Neural cell (in vitro differentiated cells): ENCODE results near the gene PDE8A.

ENCODE experiments used
- EP300 ChIP-seq: fragments of 450-650 bp; conservative IDR thresholded peaks from 2 replicates; pipeline ENCODE4 v1.6.1; 2014; ENCODE audit warnings: antibody characterized with exemption, mild to moderate bottlenecking, moderate library complexity; ENCODE audit not compliant: poor library complexity, severe bottlenecking
- EZH2 ChIP-seq: fragments of 200-600, 300-800 bp; shearing (Covaris generic), sonication (generic); IDR thresholded peaks from 2 replicates; pipeline ENCODE4 v1.6.1; 2014; ENCODE audit warnings: antibody characterized with exemption, low read length, borderline replicate concordance, mild to moderate bottlenecking; ENCODE audit not compliant: insufficient read depth, poor library complexity, severe bottlenecking
- MXI1 ChIP-seq: fragments of 450-650 bp; conservative IDR thresholded peaks from 2 replicates; pipeline ENCODE4 v1.6.1; 2014; ENCODE audit warnings: antibody characterized with exemption, mild to moderate bottlenecking; ENCODE audit not compliant: poor library complexity, severe bottlenecking
- POLR2AphosphoS5 ChIP-seq: IDR thresholded peaks from 2 replicates; pipeline ENCODE4 v1.6.1; 2012
- RAD21 ChIP-seq: fragments of 450-650 bp; conservative IDR thresholded peaks from 2 replicates; pipeline ENCODE4 v1.6.1; 2014; ENCODE audit warnings: antibody characterized with exemption, mild to moderate bottlenecking, moderate library complexity
- SMC3 ChIP-seq: fragments of 450-650 bp; conservative IDR thresholded peaks from 2 replicates; pipeline ENCODE4 v1.6.1; 2014; ENCODE audit warnings: antibody characterized with exemption, mild to moderate bottlenecking, moderate library complexity; ENCODE audit not compliant: poor library complexity
- TAF1 ChIP-seq: IDR thresholded peaks from 2 replicates; pipeline ENCODE4 v1.6.1; 2012; ENCODE audit warnings: low read depth
- TF ChIP-seq, protein P1 (sequence below): fragments of 450-650 bp; IDR thresholded peaks from 2 replicates; pipeline ENCODE4 v1.5.1; 2014; ENCODE audit warnings: antibody characterized with exemption, mild to moderate bottlenecking, moderate library complexity; ENCODE audit not compliant: poor library complexity, severe bottlenecking
- TF ChIP-seq, protein P2 (sequence below): IDR thresholded peaks from 2 replicates; pipeline ENCODE4 v1.6.1; 2012; ENCODE audit warnings: borderline replicate concordance

DNA sequence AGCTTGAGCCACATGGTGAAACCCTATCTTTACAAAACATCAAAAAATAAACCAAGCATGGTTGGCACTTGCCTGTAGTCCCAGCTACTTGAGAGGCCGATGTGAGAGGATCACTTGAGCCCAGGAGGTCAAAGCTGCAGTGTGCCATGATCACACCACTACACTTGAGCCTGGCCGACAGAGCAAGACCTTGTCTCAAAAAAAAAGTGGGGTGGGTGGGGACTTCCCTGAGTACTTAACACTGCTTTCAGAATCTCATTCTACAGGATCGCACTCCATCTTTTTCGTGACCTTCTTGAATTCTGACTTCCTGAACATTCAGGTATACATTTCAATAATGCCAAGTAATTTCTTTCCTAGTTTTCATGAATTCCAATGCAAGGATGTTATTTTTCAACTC lies 91.3 kb downstream of the PDE8A start:
- TF ChIP-seq, protein P1, sequence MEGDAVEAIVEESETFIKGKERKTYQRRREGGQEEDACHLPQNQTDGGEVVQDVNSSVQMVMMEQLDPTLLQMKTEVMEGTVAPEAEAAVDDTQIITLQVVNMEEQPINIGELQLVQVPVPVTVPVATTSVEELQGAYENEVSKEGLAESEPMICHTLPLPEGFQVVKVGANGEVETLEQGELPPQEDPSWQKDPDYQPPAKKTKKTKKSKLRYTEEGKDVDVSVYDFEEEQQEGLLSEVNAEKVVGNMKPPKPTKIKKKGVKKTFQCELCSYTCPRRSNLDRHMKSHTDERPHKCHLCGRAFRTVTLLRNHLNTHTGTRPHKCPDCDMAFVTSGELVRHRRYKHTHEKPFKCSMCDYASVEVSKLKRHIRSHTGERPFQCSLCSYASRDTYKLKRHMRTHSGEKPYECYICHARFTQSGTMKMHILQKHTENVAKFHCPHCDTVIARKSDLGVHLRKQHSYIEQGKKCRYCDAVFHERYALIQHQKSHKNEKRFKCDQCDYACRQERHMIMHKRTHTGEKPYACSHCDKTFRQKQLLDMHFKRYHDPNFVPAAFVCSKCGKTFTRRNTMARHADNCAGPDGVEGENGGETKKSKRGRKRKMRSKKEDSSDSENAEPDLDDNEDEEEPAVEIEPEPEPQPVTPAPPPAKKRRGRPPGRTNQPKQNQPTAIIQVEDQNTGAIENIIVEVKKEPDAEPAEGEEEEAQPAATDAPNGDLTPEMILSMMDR = no peak
- TF ChIP-seq POLR2AphosphoS5 (no peak), MXI1 (no peak), EZH2 (no peak), RAD21 (no peak), EP300 (no peak), SMC3 (no peak), TAF1 (no peak)
- TF ChIP-seq, protein P2, sequence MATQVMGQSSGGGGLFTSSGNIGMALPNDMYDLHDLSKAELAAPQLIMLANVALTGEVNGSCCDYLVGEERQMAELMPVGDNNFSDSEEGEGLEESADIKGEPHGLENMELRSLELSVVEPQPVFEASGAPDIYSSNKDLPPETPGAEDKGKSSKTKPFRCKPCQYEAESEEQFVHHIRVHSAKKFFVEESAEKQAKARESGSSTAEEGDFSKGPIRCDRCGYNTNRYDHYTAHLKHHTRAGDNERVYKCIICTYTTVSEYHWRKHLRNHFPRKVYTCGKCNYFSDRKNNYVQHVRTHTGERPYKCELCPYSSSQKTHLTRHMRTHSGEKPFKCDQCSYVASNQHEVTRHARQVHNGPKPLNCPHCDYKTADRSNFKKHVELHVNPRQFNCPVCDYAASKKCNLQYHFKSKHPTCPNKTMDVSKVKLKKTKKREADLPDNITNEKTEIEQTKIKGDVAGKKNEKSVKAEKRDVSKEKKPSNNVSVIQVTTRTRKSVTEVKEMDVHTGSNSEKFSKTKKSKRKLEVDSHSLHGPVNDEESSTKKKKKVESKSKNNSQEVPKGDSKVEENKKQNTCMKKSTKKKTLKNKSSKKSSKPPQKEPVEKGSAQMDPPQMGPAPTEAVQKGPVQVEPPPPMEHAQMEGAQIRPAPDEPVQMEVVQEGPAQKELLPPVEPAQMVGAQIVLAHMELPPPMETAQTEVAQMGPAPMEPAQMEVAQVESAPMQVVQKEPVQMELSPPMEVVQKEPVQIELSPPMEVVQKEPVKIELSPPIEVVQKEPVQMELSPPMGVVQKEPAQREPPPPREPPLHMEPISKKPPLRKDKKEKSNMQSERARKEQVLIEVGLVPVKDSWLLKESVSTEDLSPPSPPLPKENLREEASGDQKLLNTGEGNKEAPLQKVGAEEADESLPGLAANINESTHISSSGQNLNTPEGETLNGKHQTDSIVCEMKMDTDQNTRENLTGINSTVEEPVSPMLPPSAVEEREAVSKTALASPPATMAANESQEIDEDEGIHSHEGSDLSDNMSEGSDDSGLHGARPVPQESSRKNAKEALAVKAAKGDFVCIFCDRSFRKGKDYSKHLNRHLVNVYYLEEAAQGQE = no peak
